Left kidney (tissue), 8 donors: ENCODE results near the gene MFGE8. TPM values are rescaled to one million over a fixed set of nuclear protein-coding genes. Genes with fewer than 3 reads are reported as not detected.
"Not testable (repeated sequence)": the region's sequence is repeated elsewhere in the genome, so short reads cannot be mapped to it uniquely, and the experiment has no call there.

ENCODE experiments used
- DNase-seq: peaks from one replicate; pipeline ENCODE4 v3.0.0-alpha.2; 2013
- long read RNA-seq, 8 donors: transcript quantifications; one replicate each; lab custom pipeline, GENCODE V29; 2026
- polyA plus RNA-seq: library from polyadenylated mRNA; unstranded; fragments of 120-200 nt; gene quantifications from one replicate; pipeline ENCODE4 v1.2.1, GENCODE V29; 2013; ENCODE audit not compliant: insufficient read length

MFGE8 gene, protein sequence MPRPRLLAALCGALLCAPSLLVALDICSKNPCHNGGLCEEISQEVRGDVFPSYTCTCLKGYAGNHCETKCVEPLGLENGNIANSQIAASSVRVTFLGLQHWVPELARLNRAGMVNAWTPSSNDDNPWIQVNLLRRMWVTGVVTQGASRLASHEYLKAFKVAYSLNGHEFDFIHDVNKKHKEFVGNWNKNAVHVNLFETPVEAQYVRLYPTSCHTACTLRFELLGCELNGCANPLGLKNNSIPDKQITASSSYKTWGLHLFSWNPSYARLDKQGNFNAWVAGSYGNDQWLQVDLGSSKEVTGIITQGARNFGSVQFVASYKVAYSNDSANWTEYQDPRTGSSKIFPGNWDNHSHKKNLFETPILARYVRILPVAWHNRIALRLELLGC
- 133 TPM for polyA plus RNA-seq
- long read RNA-seq, donor 1, transcript MFGE8-201 (8 exons, 1,937 nt), result major isoform, 22 of 41 reads
- long read RNA-seq, donor 1, partial matches to known transcripts, result 11 of 41 reads
- long read RNA-seq, donor 1, other reads (novel, unspliced or antisense), result 0 of 41 reads
- long read RNA-seq, donor 2, transcript MFGE8-217 (1 exons, 2,464 nt), result minor isoform, 11 of 41 reads
- long read RNA-seq, donor 2, transcript MFGE8-201 (8 exons, 1,937 nt), result major isoform, 19 of 41 reads
- long read RNA-seq, donor 2, partial matches to known transcripts, result 8 of 41 reads
- long read RNA-seq, donor 2, other reads (novel, unspliced or antisense), result 0 of 41 reads
- long read RNA-seq, donor 3, transcript MFGE8-201 (8 exons, 1,937 nt), result major isoform, 13 of 26 reads
- long read RNA-seq, donor 3, transcript MFGE8-217 (1 exons, 2,464 nt), result minor isoform, 10 of 26 reads
- long read RNA-seq, donor 3, partial matches to known transcripts, result 0 of 26 reads
- long read RNA-seq, donor 3, other reads (novel, unspliced or antisense), result 0 of 26 reads
- long read RNA-seq, donor 4, partial matches to known transcripts, result 0 of 4 reads
- long read RNA-seq, donor 4, other reads (novel, unspliced or antisense), result 0 of 4 reads
- long read RNA-seq, donor 5, transcript MFGE8-217 (1 exons, 2,464 nt), result minor isoform, 8 of 35 reads
- long read RNA-seq, donor 5, transcript MFGE8-201 (8 exons, 1,937 nt), result major isoform, 16 of 35 reads
- long read RNA-seq, donor 5, partial matches to known transcripts, result 6 of 35 reads
- long read RNA-seq, donor 5, other reads (novel, unspliced or antisense), result 0 of 35 reads
- long read RNA-seq, donor 6, transcript MFGE8-217 (1 exons, 2,464 nt), result minor isoform, 6 of 44 reads
- long read RNA-seq, donor 6, transcript MFGE8-201 (8 exons, 1,937 nt), result major isoform, 28 of 44 reads
- long read RNA-seq, donor 6, partial matches to known transcripts, result 6 of 44 reads
- long read RNA-seq, donor 6, other reads (novel, unspliced or antisense), result 0 of 44 reads
- long read RNA-seq, donor 7, transcript MFGE8-201 (8 exons, 1,937 nt), result major isoform, 28 of 54 reads
- long read RNA-seq, donor 7, transcript MFGE8-217 (1 exons, 2,464 nt), result minor isoform, 13 of 54 reads
- long read RNA-seq, donor 7, partial matches to known transcripts, result 10 of 54 reads
- long read RNA-seq, donor 7, other reads (novel, unspliced or antisense), result 0 of 54 reads
- long read RNA-seq, donor 8, transcript MFGE8-201 (8 exons, 1,937 nt), result major isoform, 13 of 17 reads
- long read RNA-seq, donor 8, partial matches to known transcripts, result 0 of 17 reads
- long read RNA-seq, donor 8, other reads (novel, unspliced or antisense), result 0 of 17 reads

- peak; percentile 87 for DNase-seq
These were observed at the start of gene MFGE8 for GRCh38 chr15:88913017-88913849. Gene MFGE8 (minus strand): TSS chr15:88913379. CDS start chr15:88913319, 60 bp downstream.

DNA sequence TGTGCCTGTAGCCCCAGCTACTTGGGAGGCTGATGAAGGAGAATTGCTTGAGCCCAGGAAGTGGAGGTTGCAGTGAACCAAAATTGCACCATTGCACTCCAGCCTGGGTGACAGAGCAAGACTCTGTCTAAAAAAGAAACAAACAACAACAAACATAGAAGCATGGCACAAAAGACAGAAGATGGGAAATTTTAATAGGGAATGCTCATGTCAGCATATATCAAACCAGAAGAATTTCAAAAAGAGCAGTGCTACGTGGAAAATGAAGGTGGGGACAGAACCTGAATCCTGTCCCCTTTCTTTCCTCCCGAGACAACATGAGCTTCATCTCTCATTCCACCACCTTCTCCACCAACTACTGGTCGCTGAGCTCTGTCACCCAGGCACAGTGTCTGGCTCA lies 46.3 kb upstream of the MFGE8 start:
- DNase-seq, result no peak

DNA sequence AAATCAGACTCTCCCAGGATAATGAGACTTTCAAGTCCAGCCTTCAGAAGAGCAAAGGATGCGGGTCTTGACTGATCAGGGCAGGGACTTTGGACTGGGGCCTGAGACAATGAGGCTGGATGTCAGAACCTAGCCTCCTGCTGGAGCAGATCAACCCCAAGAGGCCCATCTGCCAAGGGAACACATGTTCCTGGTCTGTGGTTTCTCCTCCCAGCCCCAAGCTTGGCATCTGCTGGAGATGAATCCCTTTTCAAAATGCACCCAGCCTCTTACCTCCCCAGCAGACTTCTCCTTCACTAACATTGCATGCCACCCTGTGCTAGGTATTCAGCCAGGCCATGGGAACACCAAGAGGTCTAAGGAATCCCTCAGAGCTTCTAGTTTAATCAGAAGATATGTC lies 43.7 kb upstream of the MFGE8 start:
- no peak for DNase-seq

DNA sequence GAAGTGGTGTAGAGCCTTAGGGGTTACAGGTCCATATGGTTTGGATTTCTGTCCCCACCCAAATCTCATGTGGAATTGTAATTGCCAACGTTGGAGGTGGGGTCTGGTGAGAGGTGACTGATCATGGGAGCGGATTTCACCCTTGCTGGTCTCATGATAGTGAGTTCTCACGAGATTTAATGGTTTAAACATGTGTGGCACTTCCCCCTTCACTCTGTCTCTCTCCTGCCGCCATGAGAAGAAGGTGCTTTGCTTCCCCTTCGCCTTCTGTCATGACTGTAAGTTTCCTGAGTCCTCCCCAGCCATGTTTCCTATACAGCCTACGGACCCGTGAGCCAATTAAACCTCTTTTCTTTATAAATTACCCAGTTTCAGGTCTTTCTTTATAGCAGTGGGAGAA lies 43.1 kb upstream of the MFGE8 start:
- no peak for DNase-seq

GRCh38 chr15:88954431-88955277 lies 41.5 kb upstream of the MFGE8 start:
- DNase-seq, result no peak

DNA sequence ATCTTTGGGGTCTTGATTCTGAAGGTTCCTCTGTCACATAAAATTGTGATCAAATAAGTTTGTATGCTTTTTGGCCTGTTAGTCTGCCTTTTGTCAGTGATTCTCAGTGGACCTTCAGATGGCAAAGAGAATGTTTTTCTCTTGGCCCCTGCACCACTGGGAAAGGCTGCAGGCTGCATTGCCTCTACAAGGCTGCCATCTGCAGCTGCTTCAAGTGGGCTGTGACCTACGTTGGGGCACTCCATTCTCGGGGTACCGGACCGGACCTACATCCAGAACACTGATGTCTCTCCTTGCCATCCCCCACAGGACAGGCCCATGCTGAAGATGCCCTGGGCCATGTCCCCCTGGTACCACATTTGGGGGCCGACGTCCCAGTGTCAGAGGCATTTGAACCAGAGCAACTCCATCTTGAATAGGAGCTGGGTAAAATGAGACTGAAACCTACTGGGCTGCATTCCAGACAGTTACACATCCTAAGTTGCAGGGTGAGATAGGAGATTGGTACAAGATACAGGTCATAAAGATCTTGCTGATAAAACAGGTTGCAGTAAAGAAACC lies 37.5 kb upstream of the MFGE8 start:
- no peak for DNase-seq

DNA sequence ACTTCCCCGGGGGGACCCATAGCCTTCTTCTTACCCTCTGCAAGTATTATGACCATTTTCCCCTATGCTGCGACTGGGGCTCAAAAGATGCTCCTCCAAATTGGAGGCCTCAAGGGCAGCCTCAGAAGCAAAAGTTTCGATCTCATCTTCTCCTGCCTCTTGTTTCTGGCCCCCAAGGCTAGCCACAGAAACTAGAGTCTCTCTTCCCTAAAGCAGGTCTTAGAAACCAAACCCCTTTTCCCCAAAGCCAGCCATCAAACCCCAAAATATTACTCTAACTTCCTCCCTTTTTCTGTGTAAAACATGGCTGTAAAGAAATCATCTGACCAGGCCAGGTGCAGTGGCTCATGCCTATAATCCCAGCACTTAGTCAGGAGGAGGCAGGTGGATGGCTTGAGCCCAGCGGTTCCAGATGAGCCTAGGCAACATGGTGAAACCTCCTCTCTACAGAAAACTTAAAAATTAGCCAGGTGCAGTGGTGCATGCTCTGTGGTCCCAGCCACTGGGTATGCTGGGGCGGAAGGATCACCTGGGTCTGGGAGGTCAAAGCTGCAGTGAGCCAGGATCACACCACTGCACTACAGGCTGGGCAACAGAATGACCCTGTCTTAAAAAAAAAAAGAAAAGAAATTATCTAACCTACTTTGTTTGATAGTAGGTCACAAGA lies 36.7 kb upstream of the MFGE8 start:
- DNase-seq, result no peak

GRCh38 chr15:88940110-88940675 lies 27.0 kb upstream of the MFGE8 start:
- DNase-seq, result no peak

GRCh38 chr15:88939486-88939806 lies 26.3 kb upstream of the MFGE8 start:
- no peak for DNase-seq

DNA sequence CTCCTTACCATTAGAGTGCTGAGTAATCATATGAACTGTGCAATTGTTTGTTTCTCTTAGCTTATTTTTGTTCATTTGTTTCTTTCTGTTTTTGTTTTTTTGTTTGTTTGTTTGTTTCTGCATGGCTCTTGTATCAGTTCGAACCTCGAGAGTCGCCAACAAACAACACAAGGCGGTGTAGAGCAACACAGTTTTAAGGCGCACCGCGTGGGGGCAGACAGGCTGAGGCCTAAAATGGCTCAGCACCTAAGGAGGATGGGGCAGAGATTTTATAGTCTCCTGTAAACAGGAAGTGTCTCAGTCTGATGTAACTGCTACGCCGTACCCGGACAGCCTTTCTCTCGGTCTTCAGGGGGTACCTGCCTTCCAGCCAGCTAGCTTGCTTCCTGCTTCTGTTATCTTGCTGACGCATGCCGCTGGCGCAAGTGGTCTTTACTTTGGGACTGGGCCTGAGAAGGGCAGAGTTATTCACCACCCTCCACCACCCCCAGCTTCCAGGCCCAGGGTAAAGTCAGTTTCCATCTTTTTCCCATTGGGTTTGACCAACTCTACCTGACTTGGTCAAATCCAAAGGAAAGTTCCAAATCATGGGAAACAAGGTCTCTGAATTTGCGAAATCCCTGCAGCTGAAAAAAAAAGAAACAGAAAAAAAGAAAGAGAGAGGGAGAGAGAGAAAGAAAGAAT lies 25.8 kb upstream of the MFGE8 start:
- DNase-seq, result no peak

- not testable (repeated sequence) for DNase-seq
These were observed 21.3 kb upstream of the MFGE8 start for GRCh38 chr15:88934449-88934848.

DNA sequence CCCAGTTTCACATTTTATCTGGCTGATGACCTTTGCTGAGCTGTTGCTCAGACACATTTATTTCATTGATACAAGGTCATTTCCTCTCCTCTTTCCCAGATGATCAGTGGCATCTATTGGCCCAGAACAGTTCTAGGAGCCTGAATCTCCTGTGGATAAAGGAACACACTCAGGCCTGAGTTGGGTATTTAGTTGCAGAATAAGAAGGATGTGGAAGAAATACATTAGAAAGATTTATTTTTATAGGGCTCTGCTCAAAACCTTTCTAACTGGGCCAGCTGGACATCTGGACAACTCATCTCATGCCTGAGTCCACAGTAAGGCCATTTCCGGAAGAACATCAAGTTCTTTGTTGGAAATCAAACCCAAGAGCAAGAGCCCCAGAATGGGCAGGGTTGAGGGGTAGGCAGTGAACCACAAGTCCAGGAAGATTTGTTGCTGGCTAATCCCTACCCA lies 19.7 kb upstream of the MFGE8 start:
- DNase-seq, result no peak

DNA sequence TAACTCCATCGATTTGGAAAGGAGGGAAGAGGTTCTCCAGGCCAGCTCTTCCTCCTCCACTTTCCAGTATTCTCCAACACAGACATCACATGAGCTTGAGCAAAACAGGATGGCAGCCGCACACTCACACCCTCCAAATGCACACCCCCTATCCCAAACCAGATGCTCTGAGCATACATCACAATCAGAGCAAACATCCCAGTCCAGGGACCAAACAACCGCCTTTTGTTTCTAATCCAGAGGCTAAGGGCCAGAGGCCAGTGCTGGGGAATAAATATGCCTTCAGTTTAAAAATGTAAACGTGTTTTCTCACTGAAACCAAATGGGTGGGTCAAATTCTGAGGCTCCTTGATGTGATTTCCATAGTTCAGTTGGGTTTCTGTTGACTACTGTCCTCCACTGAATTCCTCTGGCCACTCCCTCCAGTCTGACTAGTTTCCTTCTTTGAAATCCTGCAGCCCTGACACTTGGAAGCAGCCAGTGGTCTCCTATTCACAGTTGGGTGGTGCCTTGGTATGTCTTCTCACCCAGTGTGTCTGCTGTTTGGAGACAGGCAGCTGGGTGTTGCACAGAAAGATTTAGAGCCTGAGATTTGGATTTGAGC lies 19.2 kb upstream of the MFGE8 start:
- DNase-seq, result no peak

GRCh38 chr15:88930579-88930978 lies 17.4 kb upstream of the MFGE8 start:
- no peak for DNase-seq

GRCh38 chr15:88929358-88930098 lies 16.3 kb upstream of the MFGE8 start:
- DNase-seq, result not testable (repeated sequence)

DNA sequence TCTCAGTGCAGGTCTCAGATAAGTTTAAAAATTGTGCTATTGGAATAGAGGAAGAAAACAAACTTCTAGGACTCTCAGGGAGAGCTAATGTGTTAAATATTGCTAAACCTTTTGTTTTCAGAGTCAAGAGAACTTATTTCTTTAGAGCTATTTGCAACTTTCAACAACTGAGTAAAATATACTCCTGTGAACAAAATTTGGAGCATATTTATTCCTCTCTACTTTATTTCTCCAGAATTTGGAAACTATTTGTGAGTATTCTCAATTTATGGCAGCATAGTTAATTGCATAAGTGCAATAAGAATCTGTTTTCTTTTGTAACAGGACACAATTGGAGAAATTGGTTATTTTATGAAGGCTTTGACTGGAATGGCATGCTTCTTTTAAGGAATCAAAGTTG lies 15.0 kb upstream of the MFGE8 start:
- DNase-seq, result not testable (repeated sequence)
